ENCODE data around the gene BAHCC1. TPM values are rescaled to one million over a fixed set of nuclear protein-coding genes. Genes with fewer than 3 reads are reported as not detected.

The BAHCC1 gene
- total RNA-seq, 1 experiment from 2014 or later = 3.1 TPM

- Histone ChIP-seq H4K8ac (replicated peaks; ENCODE audit: insufficient read length, low read depth, low read length) (no peak overlapping the region), H3K18ac (ENCODE audit: insufficient read length, low read depth, low read length) (no peak overlapping the region), H3K56ac (ENCODE audit: insufficient read length, low read depth, low read length) (no peak overlapping the region), H3K79me1 (ENCODE audit: insufficient read depth, low read depth, low read length, poor library complexity, severe bottlenecking) (no peaks in the 10 kb centered on the region), H2BK12ac (ENCODE audit: insufficient read length, low read depth, low read length) (no peak overlapping the region), H4K5ac (ENCODE audit: insufficient read length, low read depth, low read length) (no peak overlapping the region), H3K23ac (ENCODE audit: insufficient read length, low read depth, low read length) (no peak overlapping the region), H3K27me3 (ENCODE audit: insufficient read depth, low read length) (peaks cover 29% of the 10 kb centered on the region; the same call in 1 of the 2 replicates), H3K4ac (ENCODE audit: low read depth, low read length) (no peak overlapping the region), H3K4me1 (ENCODE audit: insufficient read depth, low read length) (no peaks in the 10 kb centered on the region; the same call in 1 of the 2 replicates), H4K91ac (ENCODE audit: insufficient read length, low read depth, low read length) (no peak overlapping the region), H3T11ph (ENCODE audit: low read length) (no peak overlapping the region), H3K27ac (ENCODE audit: insufficient read length, low read depth, low read length) (no peak overlapping the region), H2BK120ac (ENCODE audit: low read depth, low read length, poor library complexity, severe bottlenecking) (no peak overlapping the region), H3K4me2 (ENCODE audit: insufficient read depth, insufficient read length, low read length) (peak overlapping the region; percentile 39), H3K79me2 (ENCODE audit: insufficient read depth, low read length) (no peaks in the 10 kb centered on the region), H3K9me3 (ENCODE audit: control insufficient read depth, low read depth, low read length) (no peaks in the 10 kb centered on the region), H3K9ac (ENCODE audit: extremely low read depth, insufficient read length, low read length) (no peak overlapping the region), H4K20me1 (ENCODE audit: control insufficient read depth, insufficient read depth, insufficient read length) (peaks cover 3% of the 10 kb centered on the region), H2AK5ac (ENCODE audit: insufficient read length, low read length) (no peak overlapping the region), H3K14ac (ENCODE audit: insufficient read depth, low read length) (no peak overlapping the region), H2BK5ac (ENCODE audit: insufficient read length, low read length) (no peak overlapping the region), H2AFZ (ENCODE audit: low read length) (no peak overlapping the region), H2BK20ac (ENCODE audit: low read depth, low read length, poor library complexity, severe bottlenecking) (no peak overlapping the region), H2BK15ac (ENCODE audit: low read depth, low read length) (no peak overlapping the region), H3K23me2 (ENCODE audit: insufficient read length, low read depth, low read length, poor library complexity, severe bottlenecking) (peaks cover 41% of the 10 kb centered on the region)
- peak overlapping the region; percentile 55 to 89 for H3K4me3 Mint-ChIP-seq
- 0 out of 5 replicates have a peak, but pooled peaks cover 0 to 3% of the 10 kb centered on the region in 2 experiments for H3K9me3 Mint-ChIP-seq
- no peak for TF ChIP-seq CTCF (conservative IDR thresholded peaks at IDR 0.05)
- peak; percentile 74 for DNase-seq
- H3K27ac Mint-ChIP-seq = no peak overlapping the region
- H3K36me3 Mint-ChIP-seq (ENCODE audit: insufficient read depth in 1 of 3, low read depth in 3 of 3) = peaks cover 0 to 2% (median 0%) of the 10 kb centered on the region in 3 experiments; a peak in 1 of 7 replicates
- H3K27me3 Mint-ChIP-seq (ENCODE audit: low read depth) = peaks cover 58% of the 10 kb centered on the region
- no CpG with 5 or more reads among the region's 48 CpGs for WGBS (ENCODE audit: extremely low coverage, insufficient read length, low lambda C conversion rate)
- peaks cover 44 to 56% of the 10 kb centered on the region in 2 experiments for H3K4me1 Mint-ChIP-seq
Measured at GRCh38 chr17:81398176-81398831, 3.0 kb downstream of the BAHCC1 start.
